ENCODE results near the gene PPM1H.

DNA sequence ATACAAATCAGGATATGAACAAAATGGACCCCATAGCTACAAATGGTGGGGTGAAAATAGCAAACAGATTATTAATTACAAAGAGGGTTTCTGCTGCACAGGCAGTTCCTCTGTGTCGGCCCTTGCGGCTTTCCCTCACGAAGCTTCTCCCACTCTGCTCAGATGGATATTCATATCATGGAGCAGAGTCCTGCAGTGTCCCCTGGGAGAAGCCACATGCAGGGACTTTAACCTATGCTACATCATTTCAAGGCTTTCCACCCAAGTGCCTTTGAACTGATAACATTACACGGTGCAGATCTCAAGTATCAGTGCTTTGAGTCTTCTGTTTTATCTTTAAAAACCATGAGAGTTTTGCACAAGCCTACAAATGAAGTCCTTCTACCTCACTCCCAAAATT, 229.1 kb downstream of the PPM1H start:
- TF ChIP-seq CREB1 (IDR thresholded peaks at IDR 0.05; ENCODE audit: low read depth): no peak
- TF ChIP-seq, protein P1, sequence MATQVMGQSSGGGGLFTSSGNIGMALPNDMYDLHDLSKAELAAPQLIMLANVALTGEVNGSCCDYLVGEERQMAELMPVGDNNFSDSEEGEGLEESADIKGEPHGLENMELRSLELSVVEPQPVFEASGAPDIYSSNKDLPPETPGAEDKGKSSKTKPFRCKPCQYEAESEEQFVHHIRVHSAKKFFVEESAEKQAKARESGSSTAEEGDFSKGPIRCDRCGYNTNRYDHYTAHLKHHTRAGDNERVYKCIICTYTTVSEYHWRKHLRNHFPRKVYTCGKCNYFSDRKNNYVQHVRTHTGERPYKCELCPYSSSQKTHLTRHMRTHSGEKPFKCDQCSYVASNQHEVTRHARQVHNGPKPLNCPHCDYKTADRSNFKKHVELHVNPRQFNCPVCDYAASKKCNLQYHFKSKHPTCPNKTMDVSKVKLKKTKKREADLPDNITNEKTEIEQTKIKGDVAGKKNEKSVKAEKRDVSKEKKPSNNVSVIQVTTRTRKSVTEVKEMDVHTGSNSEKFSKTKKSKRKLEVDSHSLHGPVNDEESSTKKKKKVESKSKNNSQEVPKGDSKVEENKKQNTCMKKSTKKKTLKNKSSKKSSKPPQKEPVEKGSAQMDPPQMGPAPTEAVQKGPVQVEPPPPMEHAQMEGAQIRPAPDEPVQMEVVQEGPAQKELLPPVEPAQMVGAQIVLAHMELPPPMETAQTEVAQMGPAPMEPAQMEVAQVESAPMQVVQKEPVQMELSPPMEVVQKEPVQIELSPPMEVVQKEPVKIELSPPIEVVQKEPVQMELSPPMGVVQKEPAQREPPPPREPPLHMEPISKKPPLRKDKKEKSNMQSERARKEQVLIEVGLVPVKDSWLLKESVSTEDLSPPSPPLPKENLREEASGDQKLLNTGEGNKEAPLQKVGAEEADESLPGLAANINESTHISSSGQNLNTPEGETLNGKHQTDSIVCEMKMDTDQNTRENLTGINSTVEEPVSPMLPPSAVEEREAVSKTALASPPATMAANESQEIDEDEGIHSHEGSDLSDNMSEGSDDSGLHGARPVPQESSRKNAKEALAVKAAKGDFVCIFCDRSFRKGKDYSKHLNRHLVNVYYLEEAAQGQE (IDR thresholded peaks at IDR 0.05; ENCODE audit: low read depth): no peak

Measured in Ishikawa (cell line).